Measurements from ENCODE around the gene SORBS2. TPM values are rescaled to one million over a fixed set of nuclear protein-coding genes. Genes with fewer than 3 reads are reported as not detected.

Gene SORBS2
- total and polyA plus RNA-seq, 2 of the 4 experiments (the other 2 are of a cell fraction): 0.18 TPM; not detected in 1

DNA sequence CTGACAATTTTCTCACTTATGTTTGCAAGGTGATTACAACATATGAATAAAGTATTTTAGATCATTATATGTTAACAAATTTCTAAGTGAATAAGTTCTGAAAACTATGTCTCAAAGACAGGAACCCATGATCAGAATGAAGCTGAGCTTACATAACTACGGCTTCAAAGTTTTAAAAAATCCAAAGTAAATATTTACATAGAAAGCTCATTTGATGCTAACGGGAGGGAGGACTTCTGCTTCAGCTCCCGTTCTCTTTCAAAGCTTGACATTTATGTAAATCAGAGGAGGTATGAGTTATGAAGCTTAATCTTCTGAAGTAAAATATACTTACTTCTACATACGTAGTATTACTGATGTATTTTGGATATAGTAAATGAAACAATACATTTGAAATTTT is 203.8 kb downstream of the SORBS2 start:
- Histone ChIP-seq H2BK15ac (ENCODE audit: low read depth, low read length) (no peak overlapping the region), H2AK9ac (replicated peaks; ENCODE audit: low read depth, low read length, poor library complexity) (no peak overlapping the region), H2AK5ac (ENCODE audit: low read depth, low read length) (no peak overlapping the region), H3K23ac (ENCODE audit: low read depth, low read length) (no peak overlapping the region), H2BK5ac (ENCODE audit: low read depth, low read length, poor library complexity, severe bottlenecking) (no peak overlapping the region), H4K5ac (ENCODE audit: low read depth, low read length) (no peak overlapping the region), H3K56ac (ENCODE audit: extremely low read depth, insufficient read depth, low read length) (no peak overlapping the region), H3K4me2 (ENCODE audit: low read depth, low read length) (no peak overlapping the region), H4K20me1 (ENCODE audit: insufficient read depth, low read length) (no peaks in the 10 kb centered on the region), H3K9ac (ENCODE audit: low read depth, low read length) (no peak overlapping the region), H3K79me1 (ENCODE audit: low read depth in 1 of 2, low read length in 2 of 2) (no peaks in the 10 kb centered on the region), H3K27me3 (ENCODE audit: control insufficient read depth, insufficient read depth, low read length) (peaks cover 16% of the 10 kb centered on the region), H3K14ac (replicated peaks; ENCODE audit: low read depth, low read length) (no peak overlapping the region), H3K9me1 (ENCODE audit: insufficient read depth, low read length) (no peaks in the 10 kb centered on the region), H3K4me1 (ENCODE audit: control insufficient read depth, insufficient read depth, low read length) (no peaks in the 10 kb centered on the region), H4K8ac (ENCODE audit: low read depth in 2 of 2, low read length in 2 of 2) (no peak overlapping the region), H2BK120ac (ENCODE audit: low read depth, low read length) (no peak overlapping the region), H2AFZ (replicated peaks; ENCODE audit: low read length, poor library complexity) (no peak overlapping the region), H3K4me3 (ENCODE audit: insufficient read depth, low read depth, low read length) (no peak overlapping the region), H3K27ac (ENCODE audit: insufficient read depth, low read length) (no peak overlapping the region), H3K4ac (ENCODE audit: low read depth, low read length) (no peak overlapping the region), H3K18ac (ENCODE audit: low read depth, low read length) (no peak overlapping the region), H2BK20ac (ENCODE audit: low read depth, low read length) (no peak overlapping the region), H4K91ac (ENCODE audit: insufficient read depth, low read depth, low read length) (no peak overlapping the region), H3K36me3 (ENCODE audit: control insufficient read depth, insufficient read depth, low read length) (no peaks in the 10 kb centered on the region), H3K9me3 (ENCODE audit: control insufficient read depth, insufficient read depth, low read length) (no peaks in the 10 kb centered on the region)
- intact Hi-C loops (cut with micrococcal nuclease) (no loop called here), in situ Hi-C loops (cut with MboI; ENCODE audit: low sequenced_read_pairs) (no loop called here), dilution Hi-C loops (cut with HindIII; ENCODE audit: low sequenced_read_pairs, unreplicated experiment) (no loop called here)
- WGBS, 2 experiments (ENCODE audit: extremely low coverage in 2 of 2, insufficient read length in 1 of 2): no CpG with 5 or more reads among the region's 4 CpGs
- DNase-seq (no peak), ATAC-seq (ENCODE audit: low read depth) (no peak)
- ChIA-PET POLR2A (ENCODE audit: unreplicated experiment) (no interaction called here), CTCF (no interaction called here)
- no TSS peak for BruUV-seq (replicated peaks)
- no peak for TF ChIP-seq CHD1 (IDR thresholded peaks at IDR 0.05; ENCODE audit: low read depth, low read length)
- TF ChIP-seq MXI1 (IDR thresholded peaks at IDR 0.05; ENCODE audit: borderline replicate concordance, low read depth, low read length): no peak
- TF ChIP-seq MAZ (IDR thresholded peaks at IDR 0.05; ENCODE audit: borderline replicate concordance, low read depth, low read length): no peak
- TF ChIP-seq BHLHE40 (IDR thresholded peaks at IDR 0.05; ENCODE audit: low read depth, low read length): no peak
- TF ChIP-seq NFE2L2 (IDR thresholded peaks at IDR 0.05; ENCODE audit: low read depth, low read length): no peak
- TF ChIP-seq RCOR1 (IDR thresholded peaks at IDR 0.05; ENCODE audit: insufficient replicate concordance, low read length): no peak

All from IMR-90 (cell line).